ENCODE data around the gene CIB4.

Gene CIB4

DNA sequence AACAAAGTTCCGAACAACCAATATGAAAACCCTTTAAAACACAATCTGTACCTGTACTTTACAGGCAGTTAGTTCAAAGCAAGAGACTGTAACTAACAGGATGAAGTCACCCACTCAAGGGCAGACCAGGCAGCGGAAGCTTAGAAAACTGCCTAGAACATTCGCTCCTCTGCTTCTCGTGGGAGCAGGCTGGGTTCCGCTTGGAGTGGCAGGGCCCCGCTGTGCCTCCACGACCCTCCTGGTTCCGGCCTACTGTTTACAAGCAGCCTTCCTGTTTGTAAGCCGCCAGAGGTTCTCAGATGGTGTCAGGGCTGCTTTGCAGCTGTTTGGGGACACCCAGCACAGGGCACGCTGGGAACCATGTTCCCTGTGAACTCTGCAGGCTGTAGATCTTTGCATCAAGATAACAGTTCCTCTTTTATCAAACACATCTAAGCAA, 31.3 kb downstream of the CIB4 start:
- no peak for DNase-seq (ENCODE audit: low read depth)
- TF ChIP-seq, protein P1, sequence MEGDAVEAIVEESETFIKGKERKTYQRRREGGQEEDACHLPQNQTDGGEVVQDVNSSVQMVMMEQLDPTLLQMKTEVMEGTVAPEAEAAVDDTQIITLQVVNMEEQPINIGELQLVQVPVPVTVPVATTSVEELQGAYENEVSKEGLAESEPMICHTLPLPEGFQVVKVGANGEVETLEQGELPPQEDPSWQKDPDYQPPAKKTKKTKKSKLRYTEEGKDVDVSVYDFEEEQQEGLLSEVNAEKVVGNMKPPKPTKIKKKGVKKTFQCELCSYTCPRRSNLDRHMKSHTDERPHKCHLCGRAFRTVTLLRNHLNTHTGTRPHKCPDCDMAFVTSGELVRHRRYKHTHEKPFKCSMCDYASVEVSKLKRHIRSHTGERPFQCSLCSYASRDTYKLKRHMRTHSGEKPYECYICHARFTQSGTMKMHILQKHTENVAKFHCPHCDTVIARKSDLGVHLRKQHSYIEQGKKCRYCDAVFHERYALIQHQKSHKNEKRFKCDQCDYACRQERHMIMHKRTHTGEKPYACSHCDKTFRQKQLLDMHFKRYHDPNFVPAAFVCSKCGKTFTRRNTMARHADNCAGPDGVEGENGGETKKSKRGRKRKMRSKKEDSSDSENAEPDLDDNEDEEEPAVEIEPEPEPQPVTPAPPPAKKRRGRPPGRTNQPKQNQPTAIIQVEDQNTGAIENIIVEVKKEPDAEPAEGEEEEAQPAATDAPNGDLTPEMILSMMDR (IDR thresholded peaks at IDR 0.05; ENCODE audit: low read depth, low read length, missing control alignments): no peak
- in situ Hi-C loops (cut with HindIII; ENCODE audit: low sequenced_read_pairs): no loop called here

DNA sequence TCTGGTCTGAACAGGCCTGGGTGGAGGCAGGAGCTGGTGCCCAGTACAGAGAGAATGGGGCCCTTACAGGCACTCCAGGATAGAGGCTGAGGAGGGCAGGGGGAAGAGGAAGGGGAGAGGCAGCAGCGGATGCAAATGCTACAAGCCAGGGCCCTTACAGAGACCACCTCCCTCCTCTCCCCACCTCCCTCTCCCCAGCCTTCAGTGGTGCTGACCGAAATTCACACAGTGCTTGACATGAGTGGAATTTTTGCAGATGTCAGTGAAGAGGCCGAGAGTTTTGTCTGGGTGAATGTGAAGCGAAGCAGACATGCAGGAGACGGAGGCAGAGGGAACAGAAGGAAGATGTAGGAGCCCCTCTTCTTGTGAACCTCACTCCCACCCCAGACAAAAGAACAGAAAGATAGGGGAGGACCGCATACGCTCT, 31.9 kb downstream of the CIB4 start:
- DNase-seq (ENCODE audit: low read depth): no peak
- no peak overlapping the region for H3K4me3 ChIP-seq (ENCODE audit: low read depth, low read length)
- TF ChIP-seq, protein P1 (IDR thresholded peaks at IDR 0.05; ENCODE audit: low read depth, low read length, missing control alignments): no peak
- in situ Hi-C loops (cut with HindIII; ENCODE audit: low sequenced_read_pairs): no loop called here

More for the DNA sequence above, 31.3 kb downstream of the CIB4 start:
- H3K4me3 ChIP-seq (ENCODE audit: low read depth, low read length): no peak overlapping the region

DNA sequence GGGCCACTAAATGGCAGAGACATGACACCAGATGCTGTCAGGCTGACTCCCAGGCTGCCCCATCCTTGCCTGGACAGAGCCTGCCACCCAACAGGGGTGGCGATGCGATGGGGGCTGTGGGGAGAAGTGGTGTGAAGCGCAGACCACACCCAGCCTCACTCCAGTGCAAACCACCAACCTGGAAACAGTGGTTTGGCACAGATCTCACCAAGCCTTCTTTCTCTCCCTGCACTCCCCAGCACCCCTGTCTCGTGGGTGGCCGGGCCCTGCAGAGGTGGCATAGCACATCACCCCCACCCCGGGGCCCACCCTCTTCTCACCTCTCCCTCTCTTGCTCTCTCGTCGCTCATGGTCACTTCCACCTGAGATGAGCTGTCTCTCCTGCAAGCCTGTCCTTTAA, 32.6 kb downstream of the CIB4 start:
- in situ Hi-C loops (cut with HindIII; ENCODE audit: low sequenced_read_pairs): no loop called here

DNA sequence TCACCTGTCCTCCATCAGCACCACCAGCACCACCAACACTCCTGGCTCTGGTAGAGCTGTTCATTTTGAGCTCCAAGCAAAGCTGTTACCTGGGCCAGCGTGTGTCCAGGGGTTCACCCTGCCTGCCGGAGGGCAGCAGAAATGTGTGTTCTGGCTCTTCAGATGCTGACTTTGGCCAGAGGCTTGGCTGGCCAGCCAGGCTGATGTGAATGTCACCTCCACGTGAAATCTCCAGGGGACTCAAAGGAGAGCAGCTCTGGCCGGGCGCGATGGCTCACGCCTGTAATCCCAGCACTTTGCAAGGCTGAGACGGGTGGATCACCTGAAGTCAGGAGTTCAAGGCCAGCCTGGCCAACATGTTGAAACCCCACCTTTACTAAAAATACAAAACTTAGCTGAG, 33.5 kb downstream of the CIB4 start:
- no peak for DNase-seq (ENCODE audit: low read depth)
- in situ Hi-C loops (cut with HindIII; ENCODE audit: low sequenced_read_pairs): no loop called here
- H3K4me3 ChIP-seq (ENCODE audit: low read depth, low read length): no peak overlapping the region
- TF ChIP-seq, protein P1 (IDR thresholded peaks at IDR 0.05; ENCODE audit: low read depth, low read length, missing control alignments): no peak

More for the DNA sequence above, 32.6 kb downstream of the CIB4 start:
- no peak for DNase-seq (ENCODE audit: low read depth)
- TF ChIP-seq, protein P1 (IDR thresholded peaks at IDR 0.05; ENCODE audit: low read depth, low read length, missing control alignments): no peak
- H3K4me3 ChIP-seq (ENCODE audit: low read depth, low read length): no peak overlapping the region

DNA sequence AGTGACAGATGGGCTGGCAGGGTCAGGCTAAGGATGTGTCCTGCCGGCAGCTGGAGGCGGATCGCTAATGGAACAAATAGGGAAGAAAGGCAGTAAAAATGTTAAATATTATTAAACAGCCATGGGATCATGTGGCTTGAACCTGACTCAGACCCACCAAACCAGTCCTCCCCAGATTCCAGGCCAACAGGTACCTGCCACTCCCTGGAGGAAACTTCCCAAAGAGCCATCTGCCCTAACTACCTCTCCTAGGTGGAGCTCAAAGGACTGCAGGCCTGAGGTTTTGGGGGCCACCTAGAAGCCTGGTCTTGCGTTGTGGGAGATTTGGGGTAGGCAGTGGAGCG, 34.3 kb downstream of the CIB4 start:
- TF ChIP-seq, protein P1 (IDR thresholded peaks at IDR 0.05; ENCODE audit: low read depth, low read length, missing control alignments): no peak
- DNase-seq (ENCODE audit: low read depth): no peak
- in situ Hi-C loops (cut with HindIII; ENCODE audit: low sequenced_read_pairs): no loop called here
- no peak overlapping the region for H3K4me3 ChIP-seq (ENCODE audit: low read depth, low read length)

DNA sequence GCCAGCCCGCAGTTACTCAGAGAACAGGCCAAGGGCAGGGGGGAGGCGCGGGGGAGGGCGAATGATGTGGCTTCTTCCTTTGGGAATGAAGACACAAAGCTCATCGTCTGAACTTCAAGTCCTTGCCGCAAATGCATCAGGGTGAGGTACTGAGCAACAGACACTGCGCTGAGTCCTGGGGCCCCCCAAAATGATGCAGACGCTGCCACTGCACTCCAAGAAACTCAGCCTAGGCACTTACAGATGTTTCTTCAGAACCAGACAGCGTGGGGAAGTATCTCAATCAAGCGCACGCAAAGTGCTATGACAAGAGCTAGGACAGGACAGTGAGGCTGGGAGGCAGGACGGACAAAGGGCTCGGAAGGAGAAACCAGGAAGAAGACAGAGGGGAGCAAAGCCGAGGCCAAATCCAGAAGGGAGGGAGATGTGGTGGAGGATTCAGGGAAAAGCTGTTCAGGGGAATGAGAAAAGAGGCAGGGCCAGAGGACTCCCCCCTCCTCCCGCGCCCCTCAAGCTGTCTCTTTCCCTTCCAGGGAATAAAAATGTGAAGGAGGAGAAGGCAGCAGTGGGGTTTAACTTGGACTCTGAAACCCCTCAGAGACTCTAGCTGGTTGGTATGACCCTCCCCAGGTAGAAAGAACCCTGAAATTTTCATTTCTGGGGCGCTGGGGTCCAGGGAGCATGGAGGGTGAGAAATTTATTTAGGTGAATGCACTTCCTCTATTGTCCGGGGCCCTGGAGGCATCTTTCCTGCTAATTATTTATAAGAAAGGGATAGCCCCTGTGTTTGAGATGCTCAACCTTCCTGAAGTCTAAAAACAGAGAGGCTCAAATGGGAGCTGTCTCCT, 34.9 kb downstream of the CIB4 start:
- no peak for DNase-seq (ENCODE audit: low read depth)
- H3K4me3 ChIP-seq (ENCODE audit: low read depth, low read length): no peak overlapping the region
- in situ Hi-C loops (cut with HindIII; ENCODE audit: low sequenced_read_pairs): no loop called here
- TF ChIP-seq, protein P1 (IDR thresholded peaks at IDR 0.05; ENCODE audit: low read depth, low read length, missing control alignments): no peak

Data from astrocyte of the cerebellum (primary cell).